ENCODE measurements around the gene CALCOCO2. TPM values are rescaled to one million over a fixed set of nuclear protein-coding genes. Genes with fewer than 3 reads are reported as not detected.

CALCOCO2 gene
- total RNA-seq, 1 donor from 2014 or later, result 142 TPM

GRCh38 chr17:48901241-48901640 is 70.4 kb downstream of the CALCOCO2 start:
- peaks cover 1% of the 10 kb centered on the region for H3K27me3 Mint-ChIP-seq (ENCODE audit: unreplicated experiment)
- no peaks in the 10 kb centered on the region for H3K36me3 Mint-ChIP-seq (ENCODE audit: unreplicated experiment)
- TF ChIP-seq CTCF (IDR thresholded peaks at IDR 0.05; ENCODE audit: partially characterized antibody, unreplicated experiment), result no peak
- H3K4me3 Mint-ChIP-seq (ENCODE audit: unreplicated experiment), result no peak overlapping the region
- H3K27ac Mint-ChIP-seq (ENCODE audit: unreplicated experiment), result no peak overlapping the region
- H3K9me3 Mint-ChIP-seq (ENCODE audit: unreplicated experiment), result peaks cover 1% of the 10 kb centered on the region
- H3K4me1 Mint-ChIP-seq (ENCODE audit: low read depth, unreplicated experiment), result no peaks in the 10 kb centered on the region
- DNase-seq, result no peak

- no peak overlapping the region for H3K4me3 Mint-ChIP-seq (ENCODE audit: unreplicated experiment)
- H3K4me1 Mint-ChIP-seq (ENCODE audit: low read depth, unreplicated experiment), result no peaks in the 10 kb centered on the region
- DNase-seq, result no peak
- H3K9me3 Mint-ChIP-seq (ENCODE audit: unreplicated experiment), result peaks cover 6% of the 10 kb centered on the region
- no peaks in the 10 kb centered on the region for H3K36me3 Mint-ChIP-seq (ENCODE audit: unreplicated experiment)
- no peak for TF ChIP-seq CTCF (IDR thresholded peaks at IDR 0.05; ENCODE audit: partially characterized antibody, unreplicated experiment)
- no peaks in the 10 kb centered on the region for H3K27me3 Mint-ChIP-seq (ENCODE audit: unreplicated experiment)
- no peak overlapping the region for H3K27ac Mint-ChIP-seq (ENCODE audit: unreplicated experiment)
Observed at GRCh38 chr17:48903401-48903800, 72.6 kb downstream of the CALCOCO2 start.

- Mint-ChIP-seq H3K36me3 (ENCODE audit: unreplicated experiment) (no peaks in the 10 kb centered on the region), H3K4me3 (ENCODE audit: unreplicated experiment) (no peak overlapping the region), H3K9me3 (ENCODE audit: unreplicated experiment) (peaks cover 8% of the 10 kb centered on the region), H3K27me3 (ENCODE audit: unreplicated experiment) (peaks cover 3% of the 10 kb centered on the region), H3K27ac (ENCODE audit: unreplicated experiment) (no peak overlapping the region), H3K4me1 (ENCODE audit: low read depth, unreplicated experiment) (no peaks in the 10 kb centered on the region)
- no peak for TF ChIP-seq CTCF (IDR thresholded peaks at IDR 0.05; ENCODE audit: partially characterized antibody, unreplicated experiment)
- no peak for DNase-seq
Observed at GRCh38 chr17:48904428-48904827, 73.6 kb downstream of the CALCOCO2 start.

- H3K27ac Mint-ChIP-seq (ENCODE audit: unreplicated experiment), result no peak overlapping the region
- H3K27me3 Mint-ChIP-seq (ENCODE audit: unreplicated experiment), result peaks cover 7% of the 10 kb centered on the region
- H3K36me3 Mint-ChIP-seq (ENCODE audit: unreplicated experiment), result no peaks in the 10 kb centered on the region
- H3K9me3 Mint-ChIP-seq (ENCODE audit: unreplicated experiment), result peaks cover 11% of the 10 kb centered on the region
- DNase-seq, result no peak
- no peak for TF ChIP-seq CTCF (IDR thresholded peaks at IDR 0.05; ENCODE audit: partially characterized antibody, unreplicated experiment)
- H3K4me1 Mint-ChIP-seq (ENCODE audit: low read depth, unreplicated experiment), result peaks cover 13% of the 10 kb centered on the region
- H3K4me3 Mint-ChIP-seq (ENCODE audit: unreplicated experiment), result no peak overlapping the region
Observed at GRCh38 chr17:48905987-48906515, 75.2 kb downstream of the CALCOCO2 start.

- no peaks in the 10 kb centered on the region for H3K36me3 Mint-ChIP-seq (ENCODE audit: unreplicated experiment)
- H3K9me3 Mint-ChIP-seq (ENCODE audit: unreplicated experiment), result peaks cover 11% of the 10 kb centered on the region
- no peak for TF ChIP-seq CTCF (IDR thresholded peaks at IDR 0.05; ENCODE audit: partially characterized antibody, unreplicated experiment)
- peak overlapping the region; percentile 92 for H3K27ac Mint-ChIP-seq (ENCODE audit: unreplicated experiment)
- peaks cover 7% of the 10 kb centered on the region for H3K27me3 Mint-ChIP-seq (ENCODE audit: unreplicated experiment)
- DNase-seq, result no peak
- peaks cover 13% of the 10 kb centered on the region for H3K4me1 Mint-ChIP-seq (ENCODE audit: low read depth, unreplicated experiment)
- H3K4me3 Mint-ChIP-seq (ENCODE audit: unreplicated experiment), result peak overlapping the region; percentile 91
Observed at GRCh38 chr17:48907713-48908046, 76.8 kb downstream of the CALCOCO2 start.

All from glutamatergic neuron (in vitro differentiated cells).